ENCODE measurements around the gene ARAP2.

The ARAP2 gene

GRCh38 chr4:36197501-36197900, 46.8 kb downstream of the ARAP2 start:
- no peaks in the 10 kb centered on the region for H3K79me2 ChIP-seq (ENCODE audit: insufficient read depth, low read length)
- H3K9ac ChIP-seq (ENCODE audit: low read depth, low read length, poor library complexity, severe bottlenecking): no peak overlapping the region
- H4K20me1 ChIP-seq (ENCODE audit: insufficient read depth, low read length, poor library complexity, severe bottlenecking): no peaks in the 10 kb centered on the region
- H3K9me3 ChIP-seq (ENCODE audit: insufficient read depth, low read depth, low read length): no peaks in the 10 kb centered on the region
- H3K27me3 ChIP-seq (ENCODE audit: insufficient read depth, low read length, poor library complexity, severe bottlenecking): no peaks in the 10 kb centered on the region
- no peaks in the 10 kb centered on the region for H3K36me3 ChIP-seq (ENCODE audit: insufficient read depth, low read length)
- TF ChIP-seq EZH2phosphoT487 (IDR thresholded peaks at IDR 0.05; ENCODE audit: borderline replicate concordance): no peak
- no peak for TF ChIP-seq CTCF (conservative IDR thresholded peaks at IDR 0.05; ENCODE audit: low read length)
- no peak overlapping the region for H3K4me3 ChIP-seq (ENCODE audit: low read length, poor library complexity, severe bottlenecking)
- H2AFZ ChIP-seq (ENCODE audit: low read length): no peak overlapping the region
- peaks cover 33% of the 10 kb centered on the region for H3K4me1 ChIP-seq (ENCODE audit: insufficient read depth, low read length, poor library complexity, severe bottlenecking)
- H3F3A ChIP-seq (ENCODE audit: low read depth): no peaks in the 10 kb centered on the region
- no peak overlapping the region for H3K4me2 ChIP-seq (ENCODE audit: low read depth, low read length, poor library complexity, severe bottlenecking)
- no peaks in the 10 kb centered on the region for H3K9me2 ChIP-seq (replicated peaks; ENCODE audit: low read depth, low read length)

GRCh38 chr4:36196145-36196913, 48.0 kb downstream of the ARAP2 start:
- Histone ChIP-seq H3K9me3 (ENCODE audit: insufficient read depth, low read depth, low read length) (no peaks in the 10 kb centered on the region), H3K4me2 (ENCODE audit: low read depth, low read length, poor library complexity, severe bottlenecking) (no peak overlapping the region), H3K4me1 (ENCODE audit: insufficient read depth, low read length, poor library complexity, severe bottlenecking) (peaks cover 44% of the 10 kb centered on the region), H3F3A (ENCODE audit: low read depth) (no peaks in the 10 kb centered on the region), H3K9me2 (replicated peaks; ENCODE audit: low read depth, low read length) (no peaks in the 10 kb centered on the region), H3K27me3 (ENCODE audit: insufficient read depth, low read length, poor library complexity, severe bottlenecking) (no peaks in the 10 kb centered on the region), H3K79me2 (ENCODE audit: insufficient read depth, low read length) (no peaks in the 10 kb centered on the region), H3K36me3 (ENCODE audit: insufficient read depth, low read length) (no peaks in the 10 kb centered on the region), H3K9ac (ENCODE audit: low read depth, low read length, poor library complexity, severe bottlenecking) (no peak overlapping the region), H4K20me1 (ENCODE audit: insufficient read depth, low read length, poor library complexity, severe bottlenecking) (no peaks in the 10 kb centered on the region), H3K4me3 (ENCODE audit: low read length, poor library complexity, severe bottlenecking) (no peak overlapping the region), H2AFZ (ENCODE audit: low read length) (no peak overlapping the region)
- TF ChIP-seq CTCF (conservative IDR thresholded peaks at IDR 0.05; ENCODE audit: low read length): no peak
- TF ChIP-seq EZH2phosphoT487 (IDR thresholded peaks at IDR 0.05; ENCODE audit: borderline replicate concordance): no peak

GRCh38 chr4:36192922-36193321, 51.4 kb downstream of the ARAP2 start:
- H4K20me1 ChIP-seq (ENCODE audit: insufficient read depth, low read length, poor library complexity, severe bottlenecking): no peaks in the 10 kb centered on the region
- no peak overlapping the region for H3K9ac ChIP-seq (ENCODE audit: low read depth, low read length, poor library complexity, severe bottlenecking)
- H3K36me3 ChIP-seq (ENCODE audit: insufficient read depth, low read length): no peaks in the 10 kb centered on the region
- no peaks in the 10 kb centered on the region for H3K79me2 ChIP-seq (ENCODE audit: insufficient read depth, low read length)
- no peak overlapping the region for H2AFZ ChIP-seq (ENCODE audit: low read length)
- H3K27me3 ChIP-seq (ENCODE audit: insufficient read depth, low read length, poor library complexity, severe bottlenecking): no peaks in the 10 kb centered on the region
- H3F3A ChIP-seq (ENCODE audit: low read depth): peaks cover 13% of the 10 kb centered on the region
- no peak for TF ChIP-seq EZH2phosphoT487 (IDR thresholded peaks at IDR 0.05; ENCODE audit: borderline replicate concordance)
- no peak for TF ChIP-seq CTCF (conservative IDR thresholded peaks at IDR 0.05; ENCODE audit: low read length)
- H3K4me2 ChIP-seq (ENCODE audit: low read depth, low read length, poor library complexity, severe bottlenecking): no peak overlapping the region
- H3K4me1 ChIP-seq (ENCODE audit: insufficient read depth, low read length, poor library complexity, severe bottlenecking): peaks cover 74% of the 10 kb centered on the region
- no peaks in the 10 kb centered on the region for H3K9me2 ChIP-seq (replicated peaks; ENCODE audit: low read depth, low read length)
- H3K9me3 ChIP-seq (ENCODE audit: insufficient read depth, low read depth, low read length): no peaks in the 10 kb centered on the region
- H3K4me3 ChIP-seq (ENCODE audit: low read length, poor library complexity, severe bottlenecking): no peak overlapping the region

All from Loucy (cell line).